H7 (cell line): ENCODE measurements around the gene PRUNE2. TPM values are rescaled to one million over a fixed set of nuclear protein-coding genes. Genes with fewer than 3 reads are reported as not detected.

ENCODE experiments used
- DNase-seq: peaks from one replicate; pipeline ENCODE4 v3.0.0; 2012
- H3K27me3 ChIP-seq: 2 replicates; pipeline ENCODE4 v1.6.0; 2011; ENCODE audit warnings: mild to moderate bottlenecking, low read length; ENCODE audit not compliant: control insufficient read depth, insufficient read depth
- H3K36me3 ChIP-seq: replicated peaks from 2 replicates; pipeline ENCODE4 v1.5.1; 2011; ENCODE audit warnings: low read length; ENCODE audit not compliant: control insufficient read depth, insufficient read depth
- H3K4me3 ChIP-seq: 2 replicates; pipeline ENCODE4 v1.5.1; 2011; ENCODE audit warnings: low read depth, mild to moderate bottlenecking, control low read depth, low read length, moderate library complexity; ENCODE audit not compliant: insufficient read depth
- total RNA-seq: library from RNA; depleted of rRNA; stranded (reverse); fragments of >200 nt; shearing (Covaris generic); gene quantifications from 2 replicates; pipeline ENCODE4 v1.2.3, GENCODE V29; 2014

Gene PRUNE2
- total RNA-seq, 1 experiment from 2014 or later, result 1.7 TPM

DNA sequence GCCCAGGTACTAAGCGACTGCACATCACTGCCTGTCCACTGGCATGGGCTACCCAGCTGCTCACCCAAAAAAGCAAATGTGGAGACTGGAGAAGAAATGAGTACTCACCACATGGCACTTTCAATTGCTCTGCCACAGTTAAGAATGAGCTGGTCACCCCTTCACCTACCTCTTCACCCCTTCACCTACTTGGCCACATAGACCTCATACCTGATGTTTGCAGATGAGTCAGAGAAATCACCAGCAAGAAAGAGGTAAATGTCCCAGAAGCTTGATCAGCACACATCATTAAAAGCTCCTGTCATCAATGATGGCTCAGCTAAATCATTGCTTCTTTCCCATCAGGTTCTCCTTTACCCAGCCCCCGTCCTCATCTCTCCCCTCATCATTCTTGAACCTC is 7.6 kb upstream of the PRUNE2 start:
- no peak for DNase-seq
- Histone ChIP-seq H3K36me3 (no peaks in the 10 kb centered on the region), H3K4me3 (no peak overlapping the region), H3K27me3 (no peaks in the 10 kb centered on the region; the same call in 1 of the 2 replicates)

- H3K4me3 ChIP-seq, result no peak overlapping the region
- H3K27me3 ChIP-seq, result peaks cover 3% of the 10 kb centered on the region; the same call in 1 of the 2 replicates
- H3K36me3 ChIP-seq, result no peaks in the 10 kb centered on the region
- DNase-seq, result no peak
These were observed 6.8 kb upstream of the PRUNE2 start for GRCh38 chr9:76912636-76913275.

DNA sequence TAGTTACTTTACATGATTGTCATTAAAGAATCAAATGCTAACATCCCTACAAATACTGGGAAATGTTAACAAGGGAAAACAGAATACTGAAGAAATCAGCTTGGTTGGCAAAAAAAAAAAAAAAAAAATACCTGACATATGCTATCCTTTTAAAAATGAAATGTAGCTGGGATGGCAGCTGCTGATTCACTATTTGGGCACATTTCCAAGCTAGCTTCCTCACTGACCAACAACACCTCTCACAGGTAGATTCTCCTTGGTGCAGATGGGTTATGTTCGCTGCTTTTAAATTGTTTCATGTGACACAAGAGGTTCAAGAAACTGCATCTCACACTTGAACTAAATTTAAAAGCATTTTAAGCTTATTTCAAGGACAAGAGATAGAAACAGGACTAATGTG is 6.1 kb upstream of the PRUNE2 start:
- no peak for DNase-seq
- peaks cover 11% of the 10 kb centered on the region for H3K27me3 ChIP-seq
- H3K36me3 ChIP-seq, result no peaks in the 10 kb centered on the region
- no peak overlapping the region for H3K4me3 ChIP-seq

DNA sequence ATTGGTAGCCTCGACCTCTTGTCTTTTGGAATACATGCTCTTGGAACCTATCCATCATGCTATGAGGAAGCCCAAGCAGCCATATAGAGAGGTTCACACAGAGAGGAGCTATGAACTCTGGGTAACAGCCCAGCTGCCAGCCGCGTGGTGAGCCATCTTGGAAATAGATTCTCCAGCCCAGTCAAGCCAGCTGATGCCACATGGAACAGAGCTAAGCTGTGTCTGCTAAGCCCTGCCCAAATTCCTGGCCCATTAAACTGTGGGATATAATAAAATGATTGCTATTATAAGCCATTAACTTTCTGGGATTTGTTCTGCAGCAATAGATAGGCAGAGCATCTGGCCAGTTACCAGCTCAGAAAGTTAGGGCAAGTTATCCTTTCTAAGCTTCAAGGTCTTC is 4.9 kb upstream of the PRUNE2 start:
- Histone ChIP-seq H3K4me3 (no peak overlapping the region), H3K27me3 (peaks cover 17% of the 10 kb centered on the region), H3K36me3 (no peaks in the 10 kb centered on the region)
- DNase-seq, result no peak

- H3K36me3 ChIP-seq, result no peaks in the 10 kb centered on the region
- DNase-seq, result no peak
- peak overlapping the region; percentile 63 for H3K4me3 ChIP-seq
- H3K27me3 ChIP-seq, result peaks cover 28% of the 10 kb centered on the region
These were observed 697 bp upstream of the PRUNE2 start for GRCh38 chr9:76906647-76906975.

- Histone ChIP-seq H3K4me3 (peak overlapping the region; percentile 63; the same call in 1 of the 2 replicates), H3K36me3 (no peaks in the 10 kb centered on the region), H3K27me3 (peaks cover 28% of the 10 kb centered on the region)
- DNase-seq, result no peak
These were observed 1.1 kb downstream of the PRUNE2 start for GRCh38 chr9:76904661-76905457.

DNA sequence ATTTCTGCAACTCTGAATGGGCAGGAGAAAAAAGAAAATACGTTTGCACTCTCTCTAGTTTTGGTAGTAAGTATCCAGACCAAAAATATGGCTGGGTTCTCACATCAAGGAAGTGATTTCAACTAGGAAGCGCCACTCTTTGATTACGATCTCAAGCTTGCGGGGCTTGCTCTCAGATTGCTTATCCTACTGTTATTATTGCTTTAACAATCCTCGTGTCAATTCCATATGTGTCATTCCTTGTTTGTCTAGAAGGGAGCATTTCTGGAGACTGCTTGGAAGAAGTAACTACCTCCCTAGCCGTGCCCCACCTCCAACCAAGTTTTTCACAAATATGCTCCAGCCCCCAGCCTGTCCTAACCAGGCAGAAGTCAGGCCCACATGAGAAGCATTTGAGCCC is 3.5 kb downstream of the PRUNE2 start:
- no peaks in the 10 kb centered on the region for H3K36me3 ChIP-seq
- peaks cover 21% of the 10 kb centered on the region for H3K27me3 ChIP-seq
- no peak overlapping the region for H3K4me3 ChIP-seq
- DNase-seq, result no peak

- H3K27me3 ChIP-seq, result peaks cover 16% of the 10 kb centered on the region
- no peak overlapping the region for H3K4me3 ChIP-seq
- no peaks in the 10 kb centered on the region for H3K36me3 ChIP-seq
- DNase-seq, result no peak
These were observed 4.1 kb downstream of the PRUNE2 start for GRCh38 chr9:76901801-76902200.

GRCh38 chr9:76900884-76901440 is 5.0 kb downstream of the PRUNE2 start:
- Histone ChIP-seq H3K36me3 (no peaks in the 10 kb centered on the region), H3K4me3 (no peak overlapping the region), H3K27me3 (peaks cover 11% of the 10 kb centered on the region)
- DNase-seq, result no peak

- DNase-seq, result no peak
- Histone ChIP-seq H3K27me3 (no peaks in the 10 kb centered on the region; the same call in 1 of the 2 replicates), H3K36me3 (no peaks in the 10 kb centered on the region), H3K4me3 (no peak overlapping the region)
These were observed 7.1 kb downstream of the PRUNE2 start for GRCh38 chr9:76898786-76899185.

DNA sequence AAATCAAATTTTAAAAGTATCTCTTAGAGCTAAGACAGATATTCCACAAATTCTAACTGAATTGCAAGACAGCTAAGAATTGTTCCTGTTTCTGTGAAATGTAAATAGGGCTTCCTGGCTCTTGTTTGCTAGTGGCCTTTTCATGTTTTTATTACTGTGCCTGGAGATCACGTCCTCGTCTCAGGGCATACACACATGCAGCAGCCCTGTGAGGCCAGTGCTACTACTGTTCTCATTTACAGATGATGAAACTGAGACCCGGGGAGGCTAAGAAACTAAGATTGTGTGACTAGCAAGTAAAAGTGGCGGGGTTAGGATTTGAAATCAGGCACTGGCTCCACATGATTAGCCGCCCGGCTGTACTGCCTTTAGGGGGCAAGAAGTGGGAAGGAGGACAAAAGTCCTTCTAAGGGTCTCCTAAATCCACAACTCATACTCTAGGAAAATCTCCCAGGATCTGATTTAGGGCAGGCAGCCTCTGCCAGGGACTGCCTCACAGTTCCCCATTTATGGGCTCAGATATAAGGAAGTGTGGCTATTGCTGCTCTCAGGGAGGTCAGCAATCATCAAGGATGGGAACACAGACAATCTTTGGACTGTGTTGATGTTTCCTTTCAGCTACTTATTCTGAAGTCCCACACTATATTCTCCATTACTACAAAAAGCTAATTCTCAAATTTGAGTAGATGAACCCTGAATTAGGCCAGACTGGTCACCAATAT is 7.9 kb downstream of the PRUNE2 start:
- no peaks in the 10 kb centered on the region; the same call in 1 of the 2 replicates for H3K27me3 ChIP-seq
- no peak for DNase-seq

DNA sequence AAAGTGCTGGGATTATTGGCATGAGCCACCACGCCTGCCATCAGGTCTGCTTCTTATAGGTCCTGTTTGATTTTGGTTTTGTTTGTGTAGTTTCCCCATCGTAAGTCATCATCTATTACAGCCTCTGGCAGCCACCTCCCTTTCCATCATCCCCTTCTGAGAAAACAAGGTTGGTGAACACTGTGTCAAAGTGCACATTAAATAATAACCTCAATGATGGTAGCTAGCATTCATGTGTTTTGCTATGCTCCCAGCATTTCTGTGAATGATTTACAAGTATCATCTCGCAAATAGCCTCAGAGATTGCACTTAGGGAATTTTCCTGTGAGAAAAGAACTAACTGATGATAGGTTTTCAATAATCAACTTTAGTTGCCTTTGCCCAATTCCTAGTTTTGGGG is 9.9 kb downstream of the PRUNE2 start:
- H3K27me3 ChIP-seq, result no peaks in the 10 kb centered on the region
- H3K4me3 ChIP-seq, result no peak overlapping the region
- DNase-seq, result no peak
- no peaks in the 10 kb centered on the region for H3K36me3 ChIP-seq

More for the DNA sequence above, 7.9 kb downstream of the PRUNE2 start:
- Histone ChIP-seq H3K36me3 (no peaks in the 10 kb centered on the region), H3K4me3 (no peak overlapping the region)

DNA sequence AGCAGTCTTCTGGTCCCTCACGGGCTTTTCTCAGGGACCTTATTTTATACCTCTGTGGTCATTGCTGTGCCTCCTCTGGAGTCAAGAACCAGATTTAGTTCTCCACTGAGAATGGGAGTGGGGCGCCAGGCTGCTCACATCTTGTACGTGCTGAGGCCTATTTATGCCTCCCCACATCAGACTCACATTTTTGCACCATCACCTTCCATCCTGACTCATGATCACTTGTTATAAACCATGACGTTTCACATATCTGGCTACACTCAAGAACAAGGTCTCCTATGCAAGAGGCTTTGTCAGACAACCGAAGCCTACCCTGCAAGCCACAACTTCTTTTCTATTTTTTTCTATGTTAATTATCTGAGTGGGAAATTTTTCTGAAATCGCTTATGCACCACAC is 10.7 kb downstream of the PRUNE2 start:
- DNase-seq, result no peak

GRCh38 chr9:76894198-76894597 is 11.7 kb downstream of the PRUNE2 start:
- Histone ChIP-seq H3K36me3 (no peaks in the 10 kb centered on the region), H3K4me3 (no peak overlapping the region), H3K27me3 (no peaks in the 10 kb centered on the region)
- no peak for DNase-seq

More for the DNA sequence above, 10.7 kb downstream of the PRUNE2 start:
- H3K4me3 ChIP-seq, result no peak overlapping the region
- H3K36me3 ChIP-seq, result no peaks in the 10 kb centered on the region
- no peaks in the 10 kb centered on the region for H3K27me3 ChIP-seq
